Muscle of leg (tissue), 11 donors: ENCODE measurements around the gene SALL1. TPM values are rescaled to one million over a fixed set of nuclear protein-coding genes. Genes with fewer than 3 reads are reported as not detected.

ENCODE experiments used
- DNase-seq: peaks from one replicate; pipeline ENCODE4 v3.0.0; 2013
- H3K27ac ChIP-seq: one replicate; pipeline ENCODE4 v1.5.1; 2013; ENCODE audit warnings: mild to moderate bottlenecking, low read length, control low read depth
- H3K27me3 ChIP-seq: one replicate; pipeline ENCODE4 v1.6.1; 2013; ENCODE audit warnings: low read length; ENCODE audit not compliant: control insufficient read depth, insufficient read depth
- H3K36me3 ChIP-seq: one replicate; pipeline ENCODE4 v1.6.1; 2013; ENCODE audit warnings: low read length; ENCODE audit not compliant: control insufficient read depth, insufficient read depth
- H3K4me1 ChIP-seq: one replicate; pipeline ENCODE4 v1.6.1; 2013; ENCODE audit warnings: low read length; ENCODE audit not compliant: control insufficient read depth, insufficient read depth
- H3K4me3 ChIP-seq: one replicate; pipeline ENCODE4 v1.5.1; 2013; ENCODE audit warnings: low read length, control low read depth
- H3K9me3 ChIP-seq: replicated peaks from 2 replicates; pipeline ENCODE4 v1.6.1; 2013; ENCODE audit warnings: low read depth, low read length; ENCODE audit not compliant: control insufficient read depth
- WGBS: methylation state at CpG from one replicate; pipeline ENCODE4 v1.1.5; 2013; ENCODE audit warnings: missing lambda C conversion rate; ENCODE audit not compliant: insufficient coverage; 5-methylcytosine and 5-hydroxymethylcytosine counted together
- polyA plus RNA-seq, 8 donors: library from polyadenylated mRNA; unstranded; fragments of 120-200 nt; gene quantifications; one replicate each; pipeline versions ENCODE4 v1.2.1 to v1.2.3, GENCODE V29; 2013; ENCODE audit warnings: inconsistent platforms in 1 of 8, low replicate concordance in 1 of 8; ENCODE audit not compliant: insufficient read length in 8 of 8, insufficient read depth in 1 of 8
- total RNA-seq: library from RNA; stranded (reverse); fragments of 120-200 nt; gene quantifications from one replicate; pipeline ENCODE4 v1.2.4, GENCODE V29; 2013

SALL1 gene
- total and polyA plus RNA-seq, 9 donors = under 0.01 to 0.26 (median 0.14) TPM

GRCh38 chr16:51159296-51159695, 8.2 kb upstream of the SALL1 start:
- H3K9me3 ChIP-seq = no peaks in the 10 kb centered on the region
- peaks cover 54% of the 10 kb centered on the region for H3K27me3 ChIP-seq
- peaks cover 14% of the 10 kb centered on the region for H3K4me1 ChIP-seq
- H3K27ac ChIP-seq = no peak overlapping the region
- no peaks in the 10 kb centered on the region for H3K36me3 ChIP-seq
- H3K4me3 ChIP-seq = no peak overlapping the region
- DNase-seq = no peak
- no CpG with 5 or more reads among the region's 3 CpGs for WGBS

GRCh38 chr16:51157698-51158097, 6.6 kb upstream of the SALL1 start:
- DNase-seq = no peak
- Histone ChIP-seq H3K9me3 (no peaks in the 10 kb centered on the region), H3K36me3 (no peaks in the 10 kb centered on the region), H3K27ac (no peak overlapping the region), H3K27me3 (peaks cover 70% of the 10 kb centered on the region), H3K4me1 (peaks cover 18% of the 10 kb centered on the region), H3K4me3 (no peak overlapping the region)
- WGBS = 50% methylated on average over 1 of the region's 2 CpGs

GRCh38 chr16:51156807-51157200, 5.7 kb upstream of the SALL1 start:
- Histone ChIP-seq H3K4me3 (no peak overlapping the region), H3K4me1 (peaks cover 25% of the 10 kb centered on the region), H3K9me3 (no peaks in the 10 kb centered on the region), H3K36me3 (no peaks in the 10 kb centered on the region), H3K27ac (no peak overlapping the region), H3K27me3 (peaks cover 78% of the 10 kb centered on the region)
- no peak for DNase-seq
- no CpG with 5 or more reads among the region's 2 CpGs for WGBS

- H3K36me3 ChIP-seq = no peaks in the 10 kb centered on the region
- H3K4me1 ChIP-seq = peaks cover 25% of the 10 kb centered on the region
- H3K27ac ChIP-seq = no peak overlapping the region
- H3K27me3 ChIP-seq = peaks cover 80% of the 10 kb centered on the region
- H3K9me3 ChIP-seq = no peaks in the 10 kb centered on the region
- no peak for DNase-seq
- no peak overlapping the region for H3K4me3 ChIP-seq
- WGBS = 1% methylated on average over 43 of the region's 59 CpGs
Observed at GRCh38 chr16:51155820-51156806, 5.0 kb upstream of the SALL1 start.

- peaks cover 87% of the 10 kb centered on the region for H3K27me3 ChIP-seq
- H3K4me3 ChIP-seq = no peak overlapping the region
- DNase-seq = no peak
- no peaks in the 10 kb centered on the region for H3K36me3 ChIP-seq
- 6% methylated on average over 17 of the region's 20 CpGs for WGBS
- H3K27ac ChIP-seq = no peak overlapping the region
- H3K4me1 ChIP-seq = peaks cover 32% of the 10 kb centered on the region
- no peaks in the 10 kb centered on the region for H3K9me3 ChIP-seq
Observed at GRCh38 chr16:51155199-51155607, 4.1 kb upstream of the SALL1 start.

- no peaks in the 10 kb centered on the region for H3K36me3 ChIP-seq
- no peak overlapping the region for H3K27ac ChIP-seq
- no peaks in the 10 kb centered on the region for H3K9me3 ChIP-seq
- peaks cover 89% of the 10 kb centered on the region for H3K27me3 ChIP-seq
- WGBS = 18% methylated on average over 25 of the region's 55 CpGs
- no peak for DNase-seq
- H3K4me1 ChIP-seq = peaks cover 32% of the 10 kb centered on the region
- H3K4me3 ChIP-seq = no peak overlapping the region
Observed at GRCh38 chr16:51154271-51155171, 3.5 kb upstream of the SALL1 start.

- 0% methylated on average over 16 of the region's 32 CpGs for WGBS
- peaks cover 32% of the 10 kb centered on the region for H3K4me1 ChIP-seq
- no peak for DNase-seq
Observed at GRCh38 chr16:51153577-51154031, 2.5 kb upstream of the SALL1 start.

GRCh38 chr16:51152691-51153576, 1.9 kb upstream of the SALL1 start:
- no peak for DNase-seq
- H3K36me3 ChIP-seq = no peaks in the 10 kb centered on the region
- peaks cover 91% of the 10 kb centered on the region for H3K27me3 ChIP-seq
- no peaks in the 10 kb centered on the region for H3K9me3 ChIP-seq
- H3K4me3 ChIP-seq = peak overlapping the region; percentile 21
- H3K4me1 ChIP-seq = peaks cover 32% of the 10 kb centered on the region
- WGBS = 1% methylated on average over 26 of the region's 60 CpGs
- H3K27ac ChIP-seq = no peak overlapping the region

More at GRCh38 chr16:51153577-51154031, 2.5 kb upstream of the SALL1 start:
- Histone ChIP-seq H3K4me3 (no peak overlapping the region), H3K36me3 (no peaks in the 10 kb centered on the region), H3K9me3 (no peaks in the 10 kb centered on the region), H3K27me3 (peaks cover 91% of the 10 kb centered on the region), H3K27ac (no peak overlapping the region)

- peak; percentile 51 for DNase-seq
Observed at GRCh38 chr16:51151961-51152663, 1.0 kb upstream of the SALL1 start.

More at GRCh38 chr16:51151961-51152663, 1.0 kb upstream of the SALL1 start:
- Histone ChIP-seq H3K27me3 (peaks cover 85% of the 10 kb centered on the region), H3K9me3 (no peaks in the 10 kb centered on the region), H3K4me1 (peaks cover 32% of the 10 kb centered on the region), H3K36me3 (no peaks in the 10 kb centered on the region), H3K27ac (no peak overlapping the region), H3K4me3 (peak overlapping the region; percentile 39)
- WGBS = 1% methylated on average over 28 of the region's 56 CpGs
